Measurements from ENCODE around the gene MARCHF3.
"Not testable (repeated sequence)": the region's sequence is repeated elsewhere in the genome, so short reads cannot be mapped to it uniquely, and the experiment has no call there.

Gene MARCHF3

GRCh38 chr5:127030259-127031146, at the start of gene MARCHF3:
Gene MARCHF3 (minus strand): TSS chr5:127030558. CDS start chr5:126918171, 112,387 bp downstream.
- in situ Hi-C loops (cut with MboI; ENCODE audit: low sequenced_read_pairs) = no loop called here

DNA sequence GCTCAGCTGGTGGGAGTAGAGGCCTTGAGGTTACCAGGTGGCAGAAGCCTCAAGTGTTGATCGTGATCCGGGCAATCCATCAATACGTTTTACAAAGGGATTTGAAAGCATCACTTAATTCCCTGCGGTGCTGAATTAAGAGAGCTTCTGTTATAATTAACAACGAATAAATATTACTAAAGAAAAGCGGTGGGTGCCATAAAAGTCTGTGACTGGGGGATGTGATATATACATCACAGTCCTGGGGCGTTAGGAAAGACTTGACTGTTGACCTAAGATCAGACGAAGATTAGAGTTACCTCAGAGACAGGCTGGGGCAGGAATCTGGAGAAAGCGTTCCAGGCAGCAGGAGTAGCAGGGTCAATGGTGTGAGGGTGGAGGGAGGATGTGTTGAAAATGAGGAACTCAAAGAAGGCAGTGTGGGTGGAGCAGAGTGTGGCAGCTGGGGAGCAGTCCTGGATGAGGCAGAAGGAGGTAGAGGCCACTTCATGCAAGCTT, 49.7 kb upstream of the MARCHF3 start:
- in situ Hi-C loops (cut with MboI; ENCODE audit: low sequenced_read_pairs) = no loop called here

DNA sequence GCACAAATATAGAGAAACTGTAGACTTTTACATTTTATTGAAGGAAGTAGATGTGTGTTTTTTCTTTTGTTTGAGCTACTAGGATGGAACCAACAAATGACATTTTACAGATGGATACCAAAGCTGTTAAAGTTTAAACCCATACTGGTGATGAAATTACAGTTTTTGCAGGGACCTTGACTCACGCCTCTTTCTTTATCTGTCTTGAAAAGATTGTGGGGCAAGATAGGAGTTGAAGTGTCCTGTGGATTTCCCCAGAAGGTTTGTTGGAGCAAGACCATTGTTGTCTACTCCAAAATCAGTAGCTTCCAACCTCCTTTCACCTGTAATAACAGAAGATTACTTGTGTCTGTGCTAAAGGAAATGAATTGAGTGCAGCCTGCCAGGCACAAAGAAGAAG, 47.0 kb upstream of the MARCHF3 start:
- in situ Hi-C loops (cut with MboI; ENCODE audit: low sequenced_read_pairs) = no loop called here

DNA sequence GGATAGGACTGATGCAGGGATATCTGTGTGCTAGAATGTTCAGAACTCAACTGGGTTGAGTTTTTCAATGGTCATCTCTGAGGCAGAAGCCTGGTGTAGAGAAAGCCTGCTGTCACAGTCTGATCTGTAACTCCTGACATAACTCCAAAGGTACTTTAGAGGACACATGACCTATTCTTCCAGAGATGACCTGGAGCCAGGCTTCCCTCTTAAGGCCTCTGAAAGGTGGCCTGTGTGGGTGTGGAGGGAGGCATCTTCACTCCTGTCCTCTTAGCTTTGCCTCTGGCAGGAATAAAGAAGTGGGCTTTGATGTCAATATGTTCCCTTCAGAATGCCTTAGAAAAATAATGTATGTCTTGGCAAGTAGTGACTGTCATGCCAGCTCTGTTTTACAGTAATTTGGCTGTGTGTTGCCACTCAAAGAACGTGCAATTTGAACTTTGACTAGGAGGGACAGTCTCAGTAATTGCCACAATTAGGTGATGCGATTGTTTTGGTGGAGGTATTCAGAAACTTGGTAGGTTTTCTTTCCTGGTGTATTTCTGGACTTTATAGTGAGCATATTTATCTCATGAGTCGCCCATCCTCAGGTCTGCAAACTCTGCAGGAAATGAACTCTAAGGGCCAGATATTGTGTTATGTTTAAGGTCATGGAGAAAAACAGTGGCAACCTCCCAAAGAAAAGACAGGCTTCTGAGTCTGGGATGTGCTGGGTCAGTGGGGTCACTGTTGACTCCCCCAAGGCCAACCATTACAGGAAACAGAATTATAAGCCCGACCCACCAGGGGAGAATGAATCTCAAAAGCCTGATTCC, 46.2 kb upstream of the MARCHF3 start:
- in situ Hi-C loops (cut with MboI; ENCODE audit: low sequenced_read_pairs) = no loop called here

DNA sequence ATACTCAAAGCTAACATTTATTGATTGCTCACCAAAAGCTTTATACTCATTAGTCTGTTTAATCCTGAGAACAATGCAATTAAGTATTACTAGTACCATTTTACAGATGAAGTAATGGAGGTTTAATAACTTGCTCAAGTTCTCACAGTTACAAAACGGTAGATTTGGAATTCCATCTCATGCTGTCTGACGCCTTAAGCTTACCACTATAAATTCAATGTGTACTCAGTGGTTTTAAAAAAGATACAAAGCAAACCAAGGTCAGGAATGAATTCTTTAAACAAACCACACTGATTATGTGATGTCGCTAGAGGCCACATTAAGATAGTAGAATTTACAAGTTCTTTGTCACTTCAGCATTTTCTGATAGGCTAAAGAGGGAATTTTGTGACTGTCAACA, 44.1 kb upstream of the MARCHF3 start:
- in situ Hi-C loops (cut with MboI; ENCODE audit: low sequenced_read_pairs) = no loop called here

DNA sequence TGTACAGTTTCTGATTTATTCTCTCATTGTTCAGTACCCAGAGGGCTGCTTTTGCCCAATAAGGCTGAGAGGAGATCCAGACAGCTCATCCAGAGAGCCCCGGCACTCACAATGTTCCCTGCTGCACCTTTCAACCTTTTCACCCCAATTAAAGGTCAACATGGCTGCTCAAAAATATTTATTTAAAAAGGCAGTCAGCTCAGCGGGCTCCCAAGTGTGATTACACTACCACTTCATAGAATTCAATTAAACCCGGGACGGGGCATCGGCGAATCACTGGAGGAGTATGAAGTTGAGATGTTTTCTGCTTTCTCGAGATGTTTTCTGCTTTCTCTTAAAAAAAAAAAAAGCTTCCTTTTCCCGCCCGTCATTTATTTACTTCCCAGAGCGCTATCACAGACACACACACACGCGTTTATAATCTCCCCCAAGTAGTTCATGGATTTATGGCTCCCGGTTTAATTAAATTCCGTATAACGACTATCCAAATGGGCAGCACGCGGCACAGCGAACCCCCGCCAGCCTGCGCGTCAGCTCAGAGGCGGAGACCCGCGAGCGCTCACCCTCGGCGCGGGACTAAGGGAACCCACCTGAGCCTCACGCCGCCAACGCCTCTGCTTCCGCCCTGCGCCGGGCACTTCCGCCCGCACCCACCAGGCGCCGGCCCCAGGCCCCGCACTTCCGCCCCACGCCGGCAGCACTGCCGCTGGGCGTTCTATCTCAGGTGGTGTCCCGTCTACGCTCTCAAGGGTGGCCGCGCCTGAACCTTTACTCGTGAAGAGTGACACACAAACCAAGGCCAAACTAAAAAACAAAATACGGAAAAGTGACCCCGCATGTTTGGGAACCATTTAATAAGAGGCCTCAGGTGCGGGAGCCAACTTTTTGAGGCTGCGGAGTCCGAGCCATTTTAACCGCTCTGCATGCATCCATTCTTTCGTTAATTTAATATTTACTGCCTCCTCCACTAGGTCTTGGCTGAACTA, 42.8 kb upstream of the MARCHF3 start, which contains the start of gene C5orf63:
Gene C5orf63 (minus strand): TSS at position 642 of the 986 bp plus-strand sequence. CDS start 14,507 bp downstream, outside the sequence.
- in situ Hi-C loops (cut with MboI; ENCODE audit: low sequenced_read_pairs) = no loop called here

DNA sequence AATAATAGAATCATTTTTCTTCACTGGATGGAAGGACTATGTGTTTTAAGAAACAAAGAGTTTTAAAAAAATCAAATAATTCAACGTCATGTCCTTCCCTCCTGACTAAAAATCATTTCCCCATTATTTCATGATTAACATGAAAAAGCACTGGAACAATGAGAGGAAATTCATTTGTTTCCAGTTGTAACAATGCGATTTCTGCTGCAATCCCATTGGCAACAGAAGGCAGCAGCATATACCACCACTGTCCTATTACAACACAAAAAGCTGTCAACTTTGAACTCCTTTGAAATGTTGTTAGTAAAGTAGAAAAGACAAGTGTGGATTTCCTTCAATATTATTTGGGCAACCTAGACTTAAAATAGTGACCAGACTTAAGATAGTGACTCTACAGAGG, 39.9 kb upstream of the MARCHF3 start:
- in situ Hi-C loops (cut with MboI; ENCODE audit: low sequenced_read_pairs) = no loop called here

GRCh38 chr5:127068493-127069214, 38.3 kb upstream of the MARCHF3 start:
- in situ Hi-C loops (cut with MboI; ENCODE audit: low sequenced_read_pairs) = no loop called here

DNA sequence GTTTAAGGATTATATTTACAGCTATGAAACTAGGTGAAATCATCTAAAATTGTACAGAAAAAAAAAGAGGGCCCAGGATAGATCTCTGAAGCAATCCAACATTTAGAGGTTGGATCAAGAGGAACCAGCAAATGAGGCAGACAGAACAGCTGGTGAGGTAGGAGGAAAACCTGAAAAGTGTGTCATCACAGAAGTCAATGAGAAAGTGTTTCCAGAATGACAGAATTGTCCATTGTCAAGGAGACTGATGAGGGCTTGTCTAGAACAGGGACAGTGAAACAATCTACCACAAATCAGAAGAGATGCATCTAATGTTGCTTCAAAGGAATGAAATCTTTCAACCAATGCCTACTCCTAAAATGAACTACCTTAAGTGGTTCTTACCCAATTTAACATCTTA, 36.4 kb upstream of the MARCHF3 start:
- in situ Hi-C loops (cut with MboI; ENCODE audit: low sequenced_read_pairs) = no loop called here

DNA sequence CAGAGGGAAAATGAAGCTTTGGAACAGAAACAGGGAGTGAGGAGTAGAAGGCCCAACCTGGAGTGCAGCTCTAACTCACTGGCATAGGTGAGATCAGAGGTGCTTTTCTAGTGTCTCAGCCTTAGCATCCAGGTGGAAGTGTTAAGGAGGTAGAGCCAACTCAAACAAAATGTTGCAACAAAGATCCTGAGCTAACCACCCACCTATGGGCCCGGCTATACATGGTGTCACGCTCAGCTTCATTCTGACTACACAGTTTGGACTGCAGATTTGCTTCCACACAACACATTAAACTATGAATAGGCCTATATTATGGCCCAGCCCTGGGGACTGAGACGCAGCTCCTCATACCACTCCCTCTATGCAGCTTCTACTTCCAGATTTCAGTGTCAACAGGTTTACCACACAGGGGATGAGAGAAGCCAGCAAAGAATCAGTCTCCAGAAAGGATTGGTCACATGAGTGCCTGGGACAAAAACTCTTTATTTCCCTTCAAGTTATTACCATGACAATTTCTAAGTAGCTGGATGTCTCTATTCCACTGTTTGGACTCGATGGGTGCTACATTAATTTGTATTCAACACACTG, 34.0 kb upstream of the MARCHF3 start:
- in situ Hi-C loops (cut with MboI; ENCODE audit: low sequenced_read_pairs) = no loop called here

- in situ Hi-C loops (cut with MboI; ENCODE audit: low sequenced_read_pairs) = no loop called here
Measured at GRCh38 chr5:127063257-127063913, 33.0 kb upstream of the MARCHF3 start.

DNA sequence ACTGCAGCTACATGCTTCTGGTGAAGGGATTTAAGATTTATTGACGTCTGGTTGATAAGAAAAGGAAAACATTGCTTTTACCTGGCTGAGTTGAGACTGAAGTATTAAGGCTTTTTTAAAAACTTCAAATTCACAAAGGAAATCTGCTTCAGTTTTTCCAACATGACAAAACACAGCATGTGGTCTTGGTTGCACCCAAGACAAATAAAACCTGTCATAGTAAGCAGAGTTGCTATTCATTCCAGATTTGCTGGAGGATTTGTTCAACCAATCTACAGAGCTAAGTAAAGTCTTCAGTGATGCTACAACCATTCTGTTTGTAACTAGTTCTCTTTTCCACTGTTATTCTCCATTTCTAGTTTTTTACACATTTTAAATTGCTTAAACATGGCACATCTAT, 31.6 kb upstream of the MARCHF3 start:
- in situ Hi-C loops (cut with MboI; ENCODE audit: low sequenced_read_pairs) = no loop called here

DNA sequence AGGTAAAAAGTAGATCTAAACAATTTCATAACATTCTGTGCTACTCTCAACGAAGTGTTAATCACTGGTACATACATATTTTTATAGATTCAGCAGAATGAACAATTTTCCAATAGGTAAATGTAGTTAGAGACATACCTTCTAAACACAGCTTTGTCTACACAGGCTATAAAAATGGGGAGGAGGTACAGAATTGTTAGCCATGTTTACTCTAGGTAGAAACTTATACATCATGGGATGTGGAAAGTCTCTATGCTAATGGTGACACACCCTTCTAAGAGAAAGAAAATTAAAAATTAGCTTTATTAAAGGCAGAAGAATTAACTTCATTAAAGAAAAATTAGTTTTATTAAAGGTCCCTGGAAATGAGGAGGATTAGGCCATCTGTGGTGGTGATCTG, 31.2 kb upstream of the MARCHF3 start:
- in situ Hi-C loops (cut with MboI; ENCODE audit: low sequenced_read_pairs) = no loop called here

- in situ Hi-C loops (cut with MboI; ENCODE audit: low sequenced_read_pairs) = no loop called here
Measured at GRCh38 chr5:127060470-127060985, 30.2 kb upstream of the MARCHF3 start.

DNA sequence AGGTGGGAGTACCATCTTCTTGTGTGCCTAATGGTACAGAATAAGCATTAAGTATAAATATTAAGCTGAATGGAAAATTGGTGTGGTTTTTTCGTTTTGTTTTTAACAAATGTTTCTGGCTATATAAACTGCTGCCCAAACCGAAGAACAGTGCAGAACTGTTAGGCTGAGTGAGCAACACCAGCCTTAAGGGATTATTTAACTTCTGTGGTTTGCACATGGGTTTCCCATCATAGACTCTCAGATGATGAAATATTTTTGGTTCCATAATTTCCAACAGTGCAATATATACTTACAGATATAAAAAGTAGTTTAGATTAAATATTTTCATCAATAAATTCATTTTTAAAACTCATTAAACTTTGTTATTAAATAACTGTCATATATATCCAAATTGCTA, 26.5 kb upstream of the MARCHF3 start:
- in situ Hi-C loops (cut with MboI; ENCODE audit: low sequenced_read_pairs) = no loop called here

GRCh38 chr5:127055880-127056653, 25.7 kb upstream of the MARCHF3 start:
- in situ Hi-C loops (cut with MboI; ENCODE audit: low sequenced_read_pairs) = no loop called here

DNA sequence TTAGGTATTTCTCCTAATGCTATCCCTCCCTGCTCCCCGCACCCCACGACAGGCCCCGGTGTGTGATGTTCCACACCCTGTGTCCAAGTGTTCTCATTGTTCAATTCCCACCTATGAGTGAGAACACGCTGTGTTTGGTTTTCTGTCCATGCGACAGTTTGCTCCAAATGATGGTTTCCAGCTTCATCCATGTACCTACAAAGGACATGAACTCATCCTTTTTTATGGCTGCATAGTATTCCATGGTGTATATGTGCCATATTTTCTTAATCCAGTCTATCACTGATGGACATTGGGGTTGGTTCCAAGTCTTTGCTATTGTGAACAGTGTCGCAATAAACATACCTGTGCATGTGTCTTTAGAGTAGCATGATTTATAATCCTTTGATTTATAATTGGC, 23.2 kb upstream of the MARCHF3 start:
- in situ Hi-C loops (cut with MboI; ENCODE audit: low sequenced_read_pairs) = not testable (repeated sequence)

DNA sequence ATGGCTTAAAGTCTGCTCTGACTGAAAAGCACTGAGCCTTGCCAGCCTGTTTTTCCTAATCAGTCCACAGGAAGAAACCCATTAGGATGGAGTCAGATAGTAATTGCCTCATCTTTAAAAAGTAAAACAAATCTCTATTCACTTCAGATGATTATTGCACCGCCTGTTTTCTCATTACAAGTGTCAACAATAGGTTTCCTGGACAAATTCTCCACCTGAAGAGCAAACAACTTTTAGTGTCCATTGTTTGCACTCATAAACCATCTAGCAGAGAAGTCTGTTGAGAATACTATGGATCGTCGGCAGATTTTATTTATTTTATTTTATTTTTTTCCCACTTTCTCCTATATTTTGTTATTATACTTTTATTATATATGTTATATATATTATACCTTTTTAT, 22.7 kb upstream of the MARCHF3 start:
- in situ Hi-C loops (cut with MboI; ENCODE audit: low sequenced_read_pairs) = no loop called here

Measured in hTERT RPE-1 (cell line).